IMR-90 (cell line): Measurements from ENCODE around the gene ALDH1A1. TPM values are rescaled to one million over a fixed set of nuclear protein-coding genes. Genes with fewer than 3 reads are reported as not detected.

Experiments
- ATAC-seq: fragments of 200-7000 bp; cut with Tn5 transposase; 2 replicates; pipeline ENCODE4 v1.9.1; 2020; ENCODE audit warnings: low read depth, mild to moderate bottlenecking, moderate library complexity
- BruUV-seq: library from RNA; stranded (reverse); fragments of 400-500 nt; replicated peaks from 2 replicates; lab custom pipeline; 2021; lab: Mats Ljungman, UMichigan
- CTCF ChIA-PET: fragments of 300-600 bp; formaldehyde crosslinking; extraction: SDS; loops from one replicate; lab custom pipeline; 2021; ENCODE audit warnings: antibody characterized with exemption; lab: Yijun Ruan, JAX
- POLR2A ChIA-PET: fragments of 300-600 bp; sonication (Branson Sonifier 250); formaldehyde crosslinking; loops from one replicate; lab custom pipeline; 2022; ENCODE audit warnings: antibody characterized with exemption; ENCODE audit not compliant: unreplicated experiment; lab: Charles Lee
- DNase-seq: peaks from one replicate; pipeline ENCODE4 v3.0.0; 2013
- H2AFZ ChIP-seq: replicated peaks from 2 replicates; pipeline ENCODE3; 2013; ENCODE audit warnings: low read length, mild to moderate bottlenecking; ENCODE audit not compliant: poor library complexity
- H2AK5ac ChIP-seq: 2 replicates; pipeline ENCODE4 v1.6.1; 2013; ENCODE audit warnings: low read depth, low read length, inconsistent platforms
- H2AK9ac ChIP-seq: replicated peaks from 2 replicates; pipeline ENCODE3; 2013; ENCODE audit warnings: mild to moderate bottlenecking, low read depth, low read length, moderate library complexity; ENCODE audit not compliant: poor library complexity
- H2BK120ac ChIP-seq: 2 replicates; pipeline ENCODE4 v1.6.1; 2013; ENCODE audit warnings: low read depth, low read length, inconsistent platforms
- H2BK15ac ChIP-seq: 3 replicates; pipeline ENCODE4 v1.6.1; 2013; ENCODE audit warnings: low read depth, low read length, inconsistent platforms
- H2BK20ac ChIP-seq: 2 replicates; pipeline ENCODE4 v1.6.1; 2013; ENCODE audit warnings: low read depth, mild to moderate bottlenecking, inconsistent platforms, low read length, moderate library complexity
- H2BK5ac ChIP-seq: 2 replicates; pipeline ENCODE4 v1.6.1; 2013; ENCODE audit warnings: mild to moderate bottlenecking, low read depth, low read length, inconsistent platforms; ENCODE audit not compliant: poor library complexity, severe bottlenecking
- H3K14ac ChIP-seq: replicated peaks from 2 replicates; pipeline ENCODE4 v1.6.1; 2013; ENCODE audit warnings: low read depth, low read length, inconsistent platforms
- H3K18ac ChIP-seq: 2 replicates; pipeline ENCODE4 v1.6.1; 2013; ENCODE audit warnings: low read depth, low read length, control low read depth
- H3K23ac ChIP-seq: 2 replicates; pipeline ENCODE4 v1.6.1; 2013; ENCODE audit warnings: low read depth, low read length, inconsistent platforms
- H3K27ac ChIP-seq: 2 replicates; pipeline ENCODE4 v1.5.1; 2013; ENCODE audit warnings: mild to moderate bottlenecking, control low read depth, low read length; ENCODE audit not compliant: insufficient read depth
- H3K27me3 ChIP-seq: 2 replicates; pipeline ENCODE4 v1.6.1; 2013; ENCODE audit warnings: low read length; ENCODE audit not compliant: control insufficient read depth, insufficient read depth
- H3K36me3 ChIP-seq: 2 replicates; pipeline ENCODE4 v1.6.1; 2013; ENCODE audit warnings: low read length, mixed read lengths; ENCODE audit not compliant: control insufficient read depth, insufficient read depth
- H3K4ac ChIP-seq: 2 replicates; pipeline ENCODE4 v1.6.1; 2013; ENCODE audit warnings: low read depth, low read length, inconsistent platforms
- H3K4me1 ChIP-seq: 2 replicates; pipeline ENCODE4 v1.6.1; 2013; ENCODE audit warnings: low read length, mixed read lengths; ENCODE audit not compliant: control insufficient read depth, insufficient read depth
- H3K4me2 ChIP-seq: 2 replicates; pipeline ENCODE4 v1.6.1; 2013; ENCODE audit warnings: low read depth, mild to moderate bottlenecking, control low read depth, low read length, moderate library complexity
- H3K4me3 ChIP-seq: 2 replicates; pipeline ENCODE4 v1.5.1; 2013; ENCODE audit warnings: low read depth, mild to moderate bottlenecking, control low read depth, low read length, moderate library complexity; ENCODE audit not compliant: insufficient read depth
- H3K56ac ChIP-seq: 2 replicates; pipeline ENCODE4 v1.6.1; 2013; ENCODE audit warnings: low read length, inconsistent platforms; ENCODE audit not compliant: insufficient read depth; ENCODE audit errors: extremely low read depth
- H3K79me1 ChIP-seq, 2 experiments: 2 replicates each; pipeline ENCODE4 v1.6.1; 2013; ENCODE audit warnings: low read length in 2 of 2, inconsistent platforms in 1 of 2, low read depth in 1 of 2
- H3K9ac ChIP-seq: 2 replicates; pipeline ENCODE4 v1.6.1; 2013; ENCODE audit warnings: low read depth, low read length, control low read depth
- H3K9me1 ChIP-seq: 2 replicates; pipeline ENCODE4 v1.6.1; 2013; ENCODE audit warnings: low read length, inconsistent platforms; ENCODE audit not compliant: insufficient read depth
- H3K9me3 ChIP-seq: 2 replicates; pipeline ENCODE4 v1.6.1; 2013; ENCODE audit warnings: low read length; ENCODE audit not compliant: control insufficient read depth, insufficient read depth
- H4K20me1 ChIP-seq: 2 replicates; pipeline ENCODE4 v1.6.1; 2013; ENCODE audit warnings: low read length, inconsistent platforms; ENCODE audit not compliant: insufficient read depth
- H4K5ac ChIP-seq: 2 replicates; pipeline ENCODE4 v1.6.1; 2013; ENCODE audit warnings: mild to moderate bottlenecking, low read depth, low read length, control low read depth
- H4K8ac ChIP-seq, 2 experiments: 2 replicates each; pipeline ENCODE4 v1.6.1; 2013; ENCODE audit warnings: low read depth in 2 of 2, low read length in 2 of 2, control low read depth in 1 of 2, inconsistent platforms in 1 of 2
- H4K91ac ChIP-seq: 2 replicates; pipeline ENCODE4 v1.6.1; 2013; ENCODE audit warnings: low read depth, low read length, inconsistent platforms; ENCODE audit not compliant: insufficient read depth
- BHLHE40 ChIP-seq: fragments of 150-350 bp; IDR thresholded peaks from 2 replicates; pipeline ENCODE4 v1.6.1; 2016; ENCODE audit warnings: mild to moderate bottlenecking, low read depth, low read length
- CTCF ChIP-seq: conservative IDR thresholded peaks from 2 replicates; pipeline ENCODE4 v1.5.1; 2012; ENCODE audit warnings: mild to moderate bottlenecking, low read depth, low read length, improper control_type of control experiment
- FOS ChIP-seq: fragments of 150-350 bp; IDR thresholded peaks from 2 replicates; pipeline ENCODE4 v1.6.1; 2016; ENCODE audit warnings: low read depth, low read length
- NFE2L2 ChIP-seq: fragments of 150-350 bp; IDR thresholded peaks from 2 replicates; pipeline ENCODE4 v1.6.1; 2016; ENCODE audit warnings: low read depth, mild to moderate bottlenecking, low read length
- RAD21 ChIP-seq: IDR thresholded peaks from 2 replicates; pipeline ENCODE4 v1.6.1; 2012; ENCODE audit warnings: low read length, improper control_type of control experiment
- SMC3 ChIP-seq: fragments of 150-350 bp; IDR thresholded peaks from 2 replicates; pipeline ENCODE4 v1.6.1; 2016; ENCODE audit warnings: low read depth, mild to moderate bottlenecking, antibody characterized with exemption, low read length, moderate library complexity
- WGBS, 2 experiments: methylation state at CpG; one replicate each; pipeline versions ENCODE4 v1.1.5 to v1.1.7; 2013; ENCODE audit warnings: missing lambda C conversion rate in 2 of 2; ENCODE audit not compliant: insufficient read length in 1 of 2; ENCODE audit errors: extremely low coverage in 2 of 2; 5-methylcytosine and 5-hydroxymethylcytosine counted together
- dilution Hi-C: fragments of 300-500 bp; cut with HindIII; formaldehyde crosslinking; loops from one replicate; pipeline ENCODE4 v1.14.3; 2018; ENCODE audit warnings: low sequenced_read_pairs; ENCODE audit not compliant: unreplicated experiment
- in situ Hi-C: fragments of 300-500 bp; cut with MboI; formaldehyde crosslinking; loops from 3 replicates; pipeline ENCODE4 v1.14.3; 2019; ENCODE audit warnings: low sequenced_read_pairs, inconsistent platforms, mixed read lengths
- intact Hi-C: fragments of 100-400 bp; cut with micrococcal nuclease; formaldehyde crosslinking; loops from 2 replicates; pipeline ENCODE4 v1.10.0; 2022
- polyA plus RNA-seq, 3 experiments: library from polyadenylated mRNA; depleted of rRNA; stranded (reverse); fragments of >200 nt; gene quantifications; 2 replicates each; pipeline ENCODE4 v1.2.3, GENCODE V29; 2012; ENCODE audit warnings: low replicate concordance in 1 of 3
- total RNA-seq: library from RNA; depleted of rRNA; stranded (reverse); fragments of >200 nt; gene quantifications from 2 replicates; pipeline ENCODE4 v1.2.3, GENCODE V29; 2012

The ALDH1A1 gene
- total and polyA plus RNA-seq, 2 of the 4 experiments (the other 2 are of a cell fraction) = not detected

- no peak overlapping the region for H2AK9ac ChIP-seq
- H2BK120ac ChIP-seq = no peak overlapping the region
- no peaks in the 10 kb centered on the region for H3K79me1 ChIP-seq
- no peak overlapping the region for H4K91ac ChIP-seq
- CTCF ChIA-PET = interaction anchor here (0.7 to 1.1 kb wide), 3 partner anchors 14 to 697 kb away, joined by 3 read pairs; no protein-coding TSS in a partner anchor
- H3K56ac ChIP-seq = no peak overlapping the region
- H4K5ac ChIP-seq = no peak overlapping the region
- H3K27me3 ChIP-seq = no peaks in the 10 kb centered on the region; the same call in 1 of the 2 replicates
- no peak overlapping the region for H2AFZ ChIP-seq
- H4K20me1 ChIP-seq = no peaks in the 10 kb centered on the region
- H2BK15ac ChIP-seq = no peak overlapping the region
- intact Hi-C loops = no loop called here
- H3K9me1 ChIP-seq = no peaks in the 10 kb centered on the region
- H3K9me3 ChIP-seq = no peaks in the 10 kb centered on the region
- dilution Hi-C loops = no loop called here
- no TSS peak for BruUV-seq
- no peak overlapping the region for H3K27ac ChIP-seq
- no peaks in the 10 kb centered on the region for H3K36me3 ChIP-seq
- no peak overlapping the region for H3K4me2 ChIP-seq
- no peak overlapping the region for H2BK20ac ChIP-seq
- H3K4me1 ChIP-seq = no peaks in the 10 kb centered on the region
- DNase-seq = no peak
- no peak overlapping the region for H3K9ac ChIP-seq
- no peak overlapping the region for H3K18ac ChIP-seq
- ATAC-seq = no peak
- H3K14ac ChIP-seq = no peak overlapping the region
- no peak overlapping the region for H3K4me3 ChIP-seq
- no peak overlapping the region for H4K8ac ChIP-seq
- POLR2A ChIA-PET = no interaction called here
- no peak overlapping the region for H2BK5ac ChIP-seq
- in situ Hi-C loops = no loop called here
- no CpG with 5 or more reads among the region's 2 CpGs for WGBS, 2 experiments
- H3K4ac ChIP-seq = no peak overlapping the region
- H2AK5ac ChIP-seq = no peak overlapping the region
- no peak overlapping the region for H3K23ac ChIP-seq
- no peak for TF ChIP-seq FOS
- TF ChIP-seq BHLHE40 = no peak
- no peak for TF ChIP-seq CTCF
- no peak for TF ChIP-seq RAD21
- no peak for TF ChIP-seq NFE2L2
- TF ChIP-seq SMC3 = no peak
Measured at GRCh38 chr9:72977670-72978069, 24.8 kb upstream of the ALDH1A1 start.
